ENCODE measurements around the gene MRPS27. TPM values are rescaled to one million over a fixed set of nuclear protein-coding genes. Genes with fewer than 3 reads are reported as not detected.

Gene MRPS27
- total RNA-seq, 1 donor from 2014 or later: 28.2 TPM

Other genes starting within 250 kb of the MRPS27 start
- gene MAP1B, start 212.8 kb downstream of the MRPS27 start, total RNA-seq: 1,059 TPM
- gene PTCD2, start 133 bp upstream of the MRPS27 start, total RNA-seq: 0.85 TPM
- 7.9 TPM for gene ZNF366, start 187.2 kb upstream of the MRPS27 start, total RNA-seq

Measured in ascending aorta (tissue), 1 donor.